ENCODE measurements around the gene TMPRSS11A.

DNA sequence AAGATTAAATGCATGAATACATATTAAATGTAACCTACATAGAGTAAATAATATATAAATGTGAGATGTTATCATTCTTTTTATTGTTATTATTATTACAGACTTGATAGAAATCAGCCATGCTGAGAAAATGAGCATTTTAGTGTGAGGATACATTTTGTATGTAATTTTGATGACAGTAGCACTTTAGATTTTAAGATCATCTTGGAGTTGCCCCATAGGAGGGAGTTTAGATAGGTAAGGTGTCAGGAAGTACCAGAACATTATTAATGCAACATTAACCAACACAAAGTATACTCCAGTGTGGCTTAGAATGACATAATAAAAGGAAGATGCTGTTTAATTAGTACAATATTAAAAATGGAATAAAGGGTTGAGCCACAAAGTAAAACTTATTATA is 8.4 kb downstream of the TMPRSS11A start:
- TF ChIP-seq CTCF (conservative IDR thresholded peaks at IDR 0.05; ENCODE audit: low read depth in 2 of 2) (no peak), JUNB (IDR thresholded peaks at IDR 0.05; ENCODE audit: unreplicated experiment) (no peak), EZH2phosphoT487 (IDR thresholded peaks at IDR 0.05; ENCODE audit: unreplicated experiment) (no peak), POLR2AphosphoS5 (IDR thresholded peaks at IDR 0.05; ENCODE audit: low read depth) (no peak), EZH2 (IDR thresholded peaks at IDR 0.05; ENCODE audit: low read depth, unreplicated experiment) (no peak)
- TF ChIP-seq, protein P1, sequence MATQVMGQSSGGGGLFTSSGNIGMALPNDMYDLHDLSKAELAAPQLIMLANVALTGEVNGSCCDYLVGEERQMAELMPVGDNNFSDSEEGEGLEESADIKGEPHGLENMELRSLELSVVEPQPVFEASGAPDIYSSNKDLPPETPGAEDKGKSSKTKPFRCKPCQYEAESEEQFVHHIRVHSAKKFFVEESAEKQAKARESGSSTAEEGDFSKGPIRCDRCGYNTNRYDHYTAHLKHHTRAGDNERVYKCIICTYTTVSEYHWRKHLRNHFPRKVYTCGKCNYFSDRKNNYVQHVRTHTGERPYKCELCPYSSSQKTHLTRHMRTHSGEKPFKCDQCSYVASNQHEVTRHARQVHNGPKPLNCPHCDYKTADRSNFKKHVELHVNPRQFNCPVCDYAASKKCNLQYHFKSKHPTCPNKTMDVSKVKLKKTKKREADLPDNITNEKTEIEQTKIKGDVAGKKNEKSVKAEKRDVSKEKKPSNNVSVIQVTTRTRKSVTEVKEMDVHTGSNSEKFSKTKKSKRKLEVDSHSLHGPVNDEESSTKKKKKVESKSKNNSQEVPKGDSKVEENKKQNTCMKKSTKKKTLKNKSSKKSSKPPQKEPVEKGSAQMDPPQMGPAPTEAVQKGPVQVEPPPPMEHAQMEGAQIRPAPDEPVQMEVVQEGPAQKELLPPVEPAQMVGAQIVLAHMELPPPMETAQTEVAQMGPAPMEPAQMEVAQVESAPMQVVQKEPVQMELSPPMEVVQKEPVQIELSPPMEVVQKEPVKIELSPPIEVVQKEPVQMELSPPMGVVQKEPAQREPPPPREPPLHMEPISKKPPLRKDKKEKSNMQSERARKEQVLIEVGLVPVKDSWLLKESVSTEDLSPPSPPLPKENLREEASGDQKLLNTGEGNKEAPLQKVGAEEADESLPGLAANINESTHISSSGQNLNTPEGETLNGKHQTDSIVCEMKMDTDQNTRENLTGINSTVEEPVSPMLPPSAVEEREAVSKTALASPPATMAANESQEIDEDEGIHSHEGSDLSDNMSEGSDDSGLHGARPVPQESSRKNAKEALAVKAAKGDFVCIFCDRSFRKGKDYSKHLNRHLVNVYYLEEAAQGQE (IDR thresholded peaks at IDR 0.05; ENCODE audit: unreplicated experiment) = no peak
- TF ChIP-seq, protein P2, sequence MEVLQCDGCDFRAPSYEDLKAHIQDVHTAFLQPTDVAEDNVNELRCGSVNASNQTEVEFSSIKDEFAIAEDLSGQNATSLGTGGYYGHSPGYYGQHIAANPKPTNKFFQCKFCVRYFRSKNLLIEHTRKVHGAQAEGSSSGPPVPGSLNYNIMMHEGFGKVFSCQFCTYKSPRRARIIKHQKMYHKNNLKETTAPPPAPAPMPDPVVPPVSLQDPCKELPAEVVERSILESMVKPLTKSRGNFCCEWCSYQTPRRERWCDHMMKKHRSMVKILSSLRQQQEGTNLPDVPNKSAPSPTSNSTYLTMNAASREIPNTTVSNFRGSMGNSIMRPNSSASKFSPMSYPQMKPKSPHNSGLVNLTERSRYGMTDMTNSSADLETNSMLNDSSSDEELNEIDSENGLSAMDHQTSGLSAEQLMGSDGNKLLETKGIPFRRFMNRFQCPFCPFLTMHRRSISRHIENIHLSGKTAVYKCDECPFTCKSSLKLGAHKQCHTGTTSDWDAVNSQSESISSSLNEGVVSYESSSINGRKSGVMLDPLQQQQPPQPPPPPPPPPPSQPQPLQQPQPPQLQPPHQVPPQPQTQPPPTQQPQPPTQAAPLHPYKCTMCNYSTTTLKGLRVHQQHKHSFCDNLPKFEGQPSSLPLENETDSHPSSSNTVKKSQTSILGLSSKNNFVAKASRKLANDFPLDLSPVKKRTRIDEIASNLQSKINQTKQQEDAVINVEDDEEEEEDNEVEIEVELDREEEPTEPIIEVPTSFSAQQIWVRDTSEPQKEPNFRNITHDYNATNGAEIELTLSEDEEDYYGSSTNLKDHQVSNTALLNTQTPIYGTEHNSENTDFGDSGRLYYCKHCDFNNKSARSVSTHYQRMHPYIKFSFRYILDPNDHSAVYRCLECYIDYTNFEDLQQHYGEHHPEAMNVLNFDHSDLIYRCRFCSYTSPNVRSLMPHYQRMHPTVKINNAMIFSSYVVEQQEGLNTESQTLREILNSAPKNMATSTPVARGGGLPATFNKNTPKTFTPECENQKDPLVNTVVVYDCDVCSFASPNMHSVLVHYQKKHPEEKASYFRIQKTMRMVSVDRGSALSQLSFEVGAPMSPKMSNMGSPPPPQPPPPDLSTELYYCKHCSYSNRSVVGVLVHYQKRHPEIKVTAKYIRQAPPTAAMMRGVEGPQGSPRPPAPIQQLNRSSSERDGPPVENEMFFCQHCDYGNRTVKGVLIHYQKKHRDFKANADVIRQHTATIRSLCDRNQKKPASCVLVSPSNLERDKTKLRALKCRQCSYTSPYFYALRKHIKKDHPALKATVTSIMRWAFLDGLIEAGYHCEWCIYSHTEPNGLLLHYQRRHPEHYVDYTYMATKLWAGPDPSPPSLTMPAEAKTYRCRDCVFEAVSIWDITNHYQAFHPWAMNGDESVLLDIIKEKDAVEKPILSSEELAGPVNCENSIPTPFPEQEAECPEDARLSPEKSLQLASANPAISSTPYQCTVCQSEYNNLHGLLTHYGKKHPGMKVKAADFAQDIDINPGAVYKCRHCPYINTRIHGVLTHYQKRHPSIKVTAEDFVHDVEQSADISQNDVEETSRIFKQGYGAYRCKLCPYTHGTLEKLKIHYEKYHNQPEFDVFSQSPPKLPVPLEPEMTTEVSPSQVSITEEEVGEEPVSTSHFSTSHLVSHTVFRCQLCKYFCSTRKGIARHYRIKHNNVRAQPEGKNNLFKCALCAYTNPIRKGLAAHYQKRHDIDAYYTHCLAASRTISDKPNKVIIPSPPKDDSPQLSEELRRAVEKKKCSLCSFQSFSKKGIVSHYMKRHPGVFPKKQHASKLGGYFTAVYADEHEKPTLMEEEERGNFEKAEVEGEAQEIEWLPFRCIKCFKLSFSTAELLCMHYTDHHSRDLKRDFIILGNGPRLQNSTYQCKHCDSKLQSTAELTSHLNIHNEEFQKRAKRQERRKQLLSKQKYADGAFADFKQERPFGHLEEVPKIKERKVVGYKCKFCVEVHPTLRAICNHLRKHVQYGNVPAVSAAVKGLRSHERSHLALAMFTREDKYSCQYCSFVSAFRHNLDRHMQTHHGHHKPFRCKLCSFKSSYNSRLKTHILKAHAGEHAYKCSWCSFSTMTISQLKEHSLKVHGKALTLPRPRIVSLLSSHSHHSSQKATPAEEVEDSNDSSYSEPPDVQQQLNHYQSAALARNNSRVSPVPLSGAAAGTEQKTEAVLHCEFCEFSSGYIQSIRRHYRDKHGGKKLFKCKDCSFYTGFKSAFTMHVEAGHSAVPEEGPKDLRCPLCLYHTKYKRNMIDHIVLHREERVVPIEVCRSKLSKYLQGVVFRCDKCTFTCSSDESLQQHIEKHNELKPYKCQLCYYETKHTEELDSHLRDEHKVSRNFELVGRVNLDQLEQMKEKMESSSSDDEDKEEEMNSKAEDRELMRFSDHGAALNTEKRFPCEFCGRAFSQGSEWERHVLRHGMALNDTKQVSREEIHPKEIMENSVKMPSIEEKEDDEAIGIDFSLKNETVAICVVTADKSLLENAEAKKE (CRISPR knock-in tag; IDR thresholded peaks at IDR 0.05) = no peak
